Measurements from ENCODE around the gene EFCAB11. TPM values are rescaled to one million over a fixed set of nuclear protein-coding genes. Genes with fewer than 3 reads are reported as not detected.

Gene EFCAB11
- total RNA-seq, 6 experiments from 2014 or later: 1.7 to 4.7 (median 3.2) TPM

GRCh38 chr14:89957376-89957775 lies 2.8 kb upstream of the EFCAB11 start:
- no peak for TF ChIP-seq POLR2A (IDR thresholded peaks at IDR 0.05)
- TF ChIP-seq, protein P1, sequence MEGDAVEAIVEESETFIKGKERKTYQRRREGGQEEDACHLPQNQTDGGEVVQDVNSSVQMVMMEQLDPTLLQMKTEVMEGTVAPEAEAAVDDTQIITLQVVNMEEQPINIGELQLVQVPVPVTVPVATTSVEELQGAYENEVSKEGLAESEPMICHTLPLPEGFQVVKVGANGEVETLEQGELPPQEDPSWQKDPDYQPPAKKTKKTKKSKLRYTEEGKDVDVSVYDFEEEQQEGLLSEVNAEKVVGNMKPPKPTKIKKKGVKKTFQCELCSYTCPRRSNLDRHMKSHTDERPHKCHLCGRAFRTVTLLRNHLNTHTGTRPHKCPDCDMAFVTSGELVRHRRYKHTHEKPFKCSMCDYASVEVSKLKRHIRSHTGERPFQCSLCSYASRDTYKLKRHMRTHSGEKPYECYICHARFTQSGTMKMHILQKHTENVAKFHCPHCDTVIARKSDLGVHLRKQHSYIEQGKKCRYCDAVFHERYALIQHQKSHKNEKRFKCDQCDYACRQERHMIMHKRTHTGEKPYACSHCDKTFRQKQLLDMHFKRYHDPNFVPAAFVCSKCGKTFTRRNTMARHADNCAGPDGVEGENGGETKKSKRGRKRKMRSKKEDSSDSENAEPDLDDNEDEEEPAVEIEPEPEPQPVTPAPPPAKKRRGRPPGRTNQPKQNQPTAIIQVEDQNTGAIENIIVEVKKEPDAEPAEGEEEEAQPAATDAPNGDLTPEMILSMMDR (IDR thresholded peaks at IDR 0.05): no peak
- DNase-seq (no peak), ATAC-seq (no peak)
- no peaks in the 10 kb centered on the region for H3K9me3 ChIP-seq
- H3K27me3 ChIP-seq: no peaks in the 10 kb centered on the region
- intact Hi-C loops (cut with DNase I): no loop called here
- H3K4me1 ChIP-seq: peaks cover 0 to 10% (median 0%) of the 10 kb centered on the region in 4 donors
- no peak overlapping the region for H3K4me3 ChIP-seq
- no peaks in the 10 kb centered on the region for H3K36me3 ChIP-seq
- WGBS (ENCODE audit: insufficient coverage, low coverage, low lambda C conversion rate, missing lambda C conversion rate): 100% methylated on average over 1 of the region's 1 CpG
- H3K27ac ChIP-seq: no peak overlapping the region

DNA sequence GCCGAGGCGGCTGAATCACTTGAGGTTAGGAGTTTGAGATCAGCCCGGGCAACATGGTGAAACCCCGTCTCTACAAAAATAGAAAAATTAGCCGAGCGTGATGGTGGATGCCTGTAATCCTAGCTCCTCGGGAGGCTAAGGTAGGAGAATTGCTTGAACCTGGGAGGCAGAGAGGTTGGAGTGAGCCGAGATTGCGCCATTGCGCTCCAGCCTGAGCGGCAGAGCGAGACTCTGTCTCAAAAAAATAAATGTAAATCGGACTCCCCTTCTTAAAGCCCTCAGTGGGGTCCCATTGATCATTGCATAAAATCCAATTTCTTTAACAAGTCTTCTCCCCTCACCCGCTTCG lies 2.1 kb upstream of the EFCAB11 start:
- 27% methylated on average over 14 of the region's 15 CpGs for WGBS (ENCODE audit: insufficient coverage, low coverage, low lambda C conversion rate, missing lambda C conversion rate)
- peak overlapping the region; percentile 86 to 89 (median 87) for H3K4me3 ChIP-seq
- H3K27ac ChIP-seq: peak overlapping the region; percentile 73 to 92 (median 75)
- TF ChIP-seq, protein P1 (IDR thresholded peaks at IDR 0.05): no peak
- no peak for TF ChIP-seq POLR2A (IDR thresholded peaks at IDR 0.05)
- ATAC-seq (no peak), DNase-seq (no peak)
- H3K9me3 ChIP-seq: no peaks in the 10 kb centered on the region
- intact Hi-C loops (cut with DNase I): no loop called here
- H3K4me1 ChIP-seq: peaks cover 0 to 10% (median 0%) of the 10 kb centered on the region in 4 donors
- no peaks in the 10 kb centered on the region for H3K27me3 ChIP-seq
- H3K36me3 ChIP-seq: no peaks in the 10 kb centered on the region

GRCh38 chr14:89955745-89956660 lies 1.5 kb upstream of the EFCAB11 start, which contains the start of gene TDP1:
Gene TDP1 (plus strand): TSS chr14:89955927. CDS start chr14:89963115, 7,188 bp downstream.
- DNase-seq (peak; percentile 98 to 99 (median 99)), ATAC-seq (peak; percentile 83 to 86 (median 84))
- no peaks in the 10 kb centered on the region for H3K27me3 ChIP-seq
- H3K9me3 ChIP-seq: no peaks in the 10 kb centered on the region
- peak within 1 kb of the TSS; percentile 73 to 92 (median 75) for H3K27ac ChIP-seq
- no peaks in the 10 kb centered on the region for H3K36me3 ChIP-seq
- peaks cover 0 to 10% (median 0%) of the 10 kb centered on the region in 4 donors for H3K4me1 ChIP-seq
- intact Hi-C loops (cut with DNase I): no loop called here
- 0% methylated on average over 12 of the region's 84 CpGs for WGBS (ENCODE audit: insufficient coverage, low coverage, low lambda C conversion rate, missing lambda C conversion rate)
- H3K4me3 ChIP-seq: peak within 1 kb of the TSS; percentile 86 to 89 (median 87)
- TF ChIP-seq, protein P1 (IDR thresholded peaks at IDR 0.05): peak in 3 of 4 donors; percentile 7 to 11 (median 9)
- TF ChIP-seq POLR2A (IDR thresholded peaks at IDR 0.05): peak; percentile 91

- H3K4me3 ChIP-seq: peak overlapping the region; percentile 86 to 89 (median 87)
- H3K9me3 ChIP-seq: no peaks in the 10 kb centered on the region
- peaks cover 0 to 10% (median 0%) of the 10 kb centered on the region in 4 donors for H3K4me1 ChIP-seq
- H3K27me3 ChIP-seq: no peaks in the 10 kb centered on the region
- WGBS (ENCODE audit: insufficient coverage, low coverage, low lambda C conversion rate, missing lambda C conversion rate): under 1% methylated on average over 17 of the region's 20 CpGs
- ATAC-seq (peak; percentile 22 to 48 (median 44)), DNase-seq (peak in 1 of 3 donors; percentile 24)
- intact Hi-C loops (cut with DNase I): no loop called here
- TF ChIP-seq, protein P1 (IDR thresholded peaks at IDR 0.05): no peak
- no peak for TF ChIP-seq POLR2A (IDR thresholded peaks at IDR 0.05)
- peak overlapping the region; percentile 73 to 92 (median 75) for H3K27ac ChIP-seq
- H3K36me3 ChIP-seq: no peaks in the 10 kb centered on the region
Observed at GRCh38 chr14:89955022-89955744, 653 bp upstream of the EFCAB11 start.
